Tibial nerve (tissue), 4 donors: Measurements from ENCODE around the gene DTX4.

ENCODE experiments used
- EP300 ChIP-seq, 2 donors: sonication (generic); formaldehyde crosslinking; IDR thresholded peaks; one replicate each; pipeline ENCODE4 v1.6.1; 2017; ENCODE audit warnings: antibody characterized with exemption in 2 of 2, mild to moderate bottlenecking in 1 of 2
- TF ChIP-seq, protein P1 (sequence below), 5 experiments: fragments of 200-600 bp in 3 of 5; fragments of 450-650 bp in 2 of 5; sonication (generic) in 3 of 5; IDR thresholded peaks; one replicate each; pipeline ENCODE4 v1.5.1; 2016 to 2019; ENCODE audit warnings: antibody characterized with exemption in 5 of 5, mild to moderate bottlenecking in 3 of 5, moderate library complexity in 2 of 5

DNA sequence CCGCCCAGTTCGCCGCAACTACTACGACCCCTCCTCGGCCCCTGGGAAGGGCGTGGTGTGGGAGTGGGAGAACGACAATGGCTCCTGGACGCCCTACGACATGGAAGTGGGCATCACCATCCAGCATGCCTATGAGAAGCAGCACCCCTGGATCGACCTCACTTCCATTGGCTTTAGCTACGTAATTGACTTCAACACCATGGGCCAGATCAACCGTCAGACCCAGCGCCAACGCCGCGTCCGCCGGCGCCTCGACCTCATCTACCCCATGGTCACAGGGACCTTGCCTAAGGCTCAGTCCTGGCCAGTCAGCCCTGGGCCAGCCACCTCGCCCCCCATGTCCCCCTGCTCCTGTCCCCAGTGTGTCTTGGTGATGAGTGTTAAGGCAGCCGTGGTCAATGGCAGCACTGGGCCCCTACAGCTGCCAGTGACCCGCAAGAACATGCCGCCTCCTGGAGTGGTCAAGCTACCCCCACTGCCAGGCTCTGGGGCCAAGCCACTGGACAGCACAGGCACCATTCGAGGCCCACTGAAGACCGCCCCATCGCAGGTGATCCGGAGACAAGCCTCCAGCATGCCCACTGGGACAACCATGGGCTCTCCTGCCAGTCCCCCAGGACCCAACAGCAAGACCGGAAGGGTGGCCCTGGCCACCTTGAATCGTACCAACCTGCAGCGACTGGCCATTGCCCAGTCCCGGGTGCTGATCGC, 10.0 kb downstream of the DTX4 start:
- TF ChIP-seq EP300 (IDR thresholded peaks at IDR 0.05), result no peak
- TF ChIP-seq, protein P1, sequence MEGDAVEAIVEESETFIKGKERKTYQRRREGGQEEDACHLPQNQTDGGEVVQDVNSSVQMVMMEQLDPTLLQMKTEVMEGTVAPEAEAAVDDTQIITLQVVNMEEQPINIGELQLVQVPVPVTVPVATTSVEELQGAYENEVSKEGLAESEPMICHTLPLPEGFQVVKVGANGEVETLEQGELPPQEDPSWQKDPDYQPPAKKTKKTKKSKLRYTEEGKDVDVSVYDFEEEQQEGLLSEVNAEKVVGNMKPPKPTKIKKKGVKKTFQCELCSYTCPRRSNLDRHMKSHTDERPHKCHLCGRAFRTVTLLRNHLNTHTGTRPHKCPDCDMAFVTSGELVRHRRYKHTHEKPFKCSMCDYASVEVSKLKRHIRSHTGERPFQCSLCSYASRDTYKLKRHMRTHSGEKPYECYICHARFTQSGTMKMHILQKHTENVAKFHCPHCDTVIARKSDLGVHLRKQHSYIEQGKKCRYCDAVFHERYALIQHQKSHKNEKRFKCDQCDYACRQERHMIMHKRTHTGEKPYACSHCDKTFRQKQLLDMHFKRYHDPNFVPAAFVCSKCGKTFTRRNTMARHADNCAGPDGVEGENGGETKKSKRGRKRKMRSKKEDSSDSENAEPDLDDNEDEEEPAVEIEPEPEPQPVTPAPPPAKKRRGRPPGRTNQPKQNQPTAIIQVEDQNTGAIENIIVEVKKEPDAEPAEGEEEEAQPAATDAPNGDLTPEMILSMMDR (IDR thresholded peaks at IDR 0.05), result no peak
